PC-9 (cell line): ENCODE measurements around the gene WDR72. TPM values are rescaled to one million over a fixed set of nuclear protein-coding genes. Genes with fewer than 3 reads are reported as not detected.

Source experiments
- BruUV-seq: library from RNA; stranded (reverse); fragments of 400-500 nt; replicated peaks from 2 replicates; lab custom pipeline; 2021; lab: Mats Ljungman, UMichigan
- CTCF ChIA-PET: fragments of 300-600 bp; sonication (Branson Sonifier 250); formaldehyde crosslinking; loops from one replicate; lab custom pipeline; 2022; ENCODE audit warnings: antibody characterized with exemption; lab: Charles Lee
- POLR2A ChIA-PET: fragments of 300-600 bp; sonication (Branson Sonifier 250); formaldehyde crosslinking; loops from one replicate; lab custom pipeline; 2022; ENCODE audit warnings: antibody characterized with exemption; ENCODE audit not compliant: unreplicated experiment; lab: Charles Lee
- DNase-seq, 2 experiments: peaks; one replicate each; pipeline versions ENCODE4 v3.0.0 to v3.0.0-alpha.2; 2015 to 2022; ENCODE audit warnings: mixed read lengths in 1 of 2
- H2AFZ ChIP-seq: fragments of 200-600 bp; sonication (generic); 2 replicates; pipeline ENCODE4 v1.8.1; 2017; ENCODE audit warnings: antibody characterized with exemption
- H3F3A ChIP-seq: fragments of 200-600 bp; sonication (generic); 2 replicates; pipeline ENCODE4 v1.8.1; 2017; ENCODE audit warnings: antibody characterized with exemption, mild to moderate bottlenecking, low read depth; ENCODE audit not compliant: insufficient read depth
- H3K27ac ChIP-seq: fragments of 200-600 bp; sonication (generic); 2 replicates; pipeline ENCODE4 v1.6.1; 2016; ENCODE audit warnings: mixed run types
- H3K27me3 ChIP-seq: fragments of 200-600 bp; sonication (generic); 2 replicates; pipeline ENCODE4 v1.6.1; 2016; ENCODE audit warnings: low read depth, mixed run types; ENCODE audit not compliant: insufficient read depth
- H3K36me3 ChIP-seq: fragments of 200-600 bp; sonication (generic); 2 replicates; pipeline ENCODE4 v1.6.1; 2016; ENCODE audit warnings: low read depth, mixed run types
- H3K4me1 ChIP-seq: fragments of 200-600 bp; sonication (generic); replicated peaks from 2 replicates; pipeline ENCODE4 v1.6.1; 2016; ENCODE audit warnings: mixed run types; ENCODE audit not compliant: insufficient read depth
- H3K4me2 ChIP-seq: fragments of 200-600 bp; sonication (generic); 2 replicates; pipeline ENCODE4 v1.6.1; 2017; ENCODE audit warnings: mixed run types
- H3K4me3 ChIP-seq: fragments of 200-600 bp; sonication (generic); 2 replicates; pipeline ENCODE4 v1.6.1; 2016; ENCODE audit warnings: mixed run types
- H3K79me2 ChIP-seq: fragments of 200-600 bp; sonication (generic); 2 replicates; pipeline ENCODE4 v1.6.1; 2017; ENCODE audit warnings: low read depth, mixed run types
- H3K9me2 ChIP-seq: fragments of 200-600 bp; sonication (generic); 2 replicates; pipeline ENCODE4 v1.8.1; 2017; ENCODE audit warnings: mild to moderate bottlenecking; ENCODE audit not compliant: insufficient read depth
- H3K9me3 ChIP-seq: fragments of 200-600 bp; sonication (generic); 2 replicates; pipeline ENCODE4 v1.8.1; 2016; ENCODE audit warnings: low read depth; ENCODE audit not compliant: insufficient read depth
- H4K20me1 ChIP-seq: fragments of 200-600 bp; sonication (generic); 2 replicates; pipeline ENCODE4 v1.8.1; 2017; ENCODE audit not compliant: insufficient read depth
- EZH2 ChIP-seq: fragments of 200-600 bp; sonication (generic); IDR thresholded peaks from 2 replicates; pipeline ENCODE4 v1.8.0; 2017; ENCODE audit warnings: antibody characterized with exemption, low read depth
- intact Hi-C: fragments of 100-400 bp; cut with micrococcal nuclease; formaldehyde crosslinking; loops from one replicate; pipeline ENCODE4 v1.10.0; 2022; ENCODE audit not compliant: unreplicated experiment
- total RNA-seq: library from RNA; stranded (reverse); gene quantifications from 2 replicates; pipeline ENCODE4 v1.2.3, GENCODE V29; 2021
- TF ChIP-seq, protein P1 (sequence below): fragments of 200-600 bp; sonication (generic); conservative IDR thresholded peaks from 2 replicates; pipeline ENCODE4 v1.6.1; 2017; ENCODE audit warnings: mixed run types, antibody characterized with exemption, mild to moderate bottlenecking, moderate library complexity

The WDR72 gene
- total RNA-seq, 1 experiment from 2014 or later: 1.9 TPM

- ChIA-PET POLR2A (no interaction called here), CTCF (no interaction called here)
- Histone ChIP-seq H3F3A (no peaks in the 10 kb centered on the region), H3K27ac (no peak overlapping the region), H3K4me3 (no peak overlapping the region), H3K4me2 (no peak overlapping the region), H3K27me3 (no peaks in the 10 kb centered on the region), H2AFZ (no peak overlapping the region), H3K9me2 (no peaks in the 10 kb centered on the region), H3K36me3 (no peaks in the 10 kb centered on the region), H3K4me1 (no peaks in the 10 kb centered on the region), H3K9me3 (no peaks in the 10 kb centered on the region), H4K20me1 (no peaks in the 10 kb centered on the region), H3K79me2 (no peaks in the 10 kb centered on the region)
- no peak for DNase-seq
- no peak for TF ChIP-seq EZH2
- TF ChIP-seq, protein P1, sequence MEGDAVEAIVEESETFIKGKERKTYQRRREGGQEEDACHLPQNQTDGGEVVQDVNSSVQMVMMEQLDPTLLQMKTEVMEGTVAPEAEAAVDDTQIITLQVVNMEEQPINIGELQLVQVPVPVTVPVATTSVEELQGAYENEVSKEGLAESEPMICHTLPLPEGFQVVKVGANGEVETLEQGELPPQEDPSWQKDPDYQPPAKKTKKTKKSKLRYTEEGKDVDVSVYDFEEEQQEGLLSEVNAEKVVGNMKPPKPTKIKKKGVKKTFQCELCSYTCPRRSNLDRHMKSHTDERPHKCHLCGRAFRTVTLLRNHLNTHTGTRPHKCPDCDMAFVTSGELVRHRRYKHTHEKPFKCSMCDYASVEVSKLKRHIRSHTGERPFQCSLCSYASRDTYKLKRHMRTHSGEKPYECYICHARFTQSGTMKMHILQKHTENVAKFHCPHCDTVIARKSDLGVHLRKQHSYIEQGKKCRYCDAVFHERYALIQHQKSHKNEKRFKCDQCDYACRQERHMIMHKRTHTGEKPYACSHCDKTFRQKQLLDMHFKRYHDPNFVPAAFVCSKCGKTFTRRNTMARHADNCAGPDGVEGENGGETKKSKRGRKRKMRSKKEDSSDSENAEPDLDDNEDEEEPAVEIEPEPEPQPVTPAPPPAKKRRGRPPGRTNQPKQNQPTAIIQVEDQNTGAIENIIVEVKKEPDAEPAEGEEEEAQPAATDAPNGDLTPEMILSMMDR: no peak
- no TSS peak for BruUV-seq
- intact Hi-C loops: no loop called here
These were observed 132.2 kb downstream of the WDR72 start for GRCh38 chr15:53627279-53627678.

DNA sequence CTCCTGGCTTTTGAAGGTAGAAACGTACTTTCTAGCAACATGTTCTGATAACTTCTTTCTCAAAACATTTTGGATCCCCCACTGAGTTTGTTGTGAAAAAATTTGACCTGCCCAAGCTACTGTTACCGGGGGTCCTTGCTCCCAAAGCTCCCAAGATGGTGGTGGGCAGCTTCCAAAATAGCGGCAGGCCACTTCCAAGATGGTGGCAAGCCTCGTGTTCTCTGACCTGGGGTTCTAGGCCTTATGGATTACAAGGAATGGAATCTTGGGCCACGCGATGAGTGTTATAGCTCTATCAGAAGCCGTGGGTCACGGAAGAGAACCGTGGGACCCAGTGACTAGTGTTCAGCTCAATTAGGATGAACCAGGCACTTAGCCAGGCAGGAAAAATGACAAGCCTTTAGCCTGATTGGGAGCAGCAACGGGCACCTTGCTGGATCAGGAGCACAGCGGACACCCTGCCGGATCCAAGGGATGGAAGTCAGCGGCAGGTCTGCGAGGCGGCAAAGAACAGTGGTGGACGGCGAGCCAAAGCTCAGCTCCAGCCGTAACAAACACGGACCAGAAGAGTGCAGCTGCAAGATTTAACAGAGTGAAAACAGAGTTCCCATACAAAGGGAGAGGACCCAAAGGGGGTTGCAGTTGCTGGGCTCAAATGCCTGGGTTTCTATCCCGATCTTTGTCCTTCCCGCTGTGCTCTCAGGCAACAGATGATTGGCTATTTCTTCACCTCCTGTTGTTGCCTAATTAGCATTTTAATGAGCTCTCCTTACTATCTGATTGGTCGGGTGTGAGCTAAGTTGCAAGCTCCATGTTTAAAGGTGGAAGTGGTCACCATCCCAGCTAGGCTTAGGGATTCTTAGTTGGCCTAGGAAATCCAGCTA is 133.3 kb downstream of the WDR72 start:
- Histone ChIP-seq H3K4me3 (no peak overlapping the region), H3K27me3 (no peaks in the 10 kb centered on the region), H3K9me3 (no peaks in the 10 kb centered on the region), H3K79me2 (no peaks in the 10 kb centered on the region), H3K36me3 (no peaks in the 10 kb centered on the region), H2AFZ (no peak overlapping the region), H3K27ac (no peak overlapping the region), H3K4me2 (no peak overlapping the region), H3K9me2 (no peaks in the 10 kb centered on the region), H3F3A (no peaks in the 10 kb centered on the region), H4K20me1 (no peaks in the 10 kb centered on the region), H3K4me1 (no peaks in the 10 kb centered on the region)
- intact Hi-C loops: no loop called here
- POLR2A ChIA-PET: no interaction called here
- CTCF ChIA-PET: no interaction called here
- no peak for DNase-seq
- TF ChIP-seq, protein P1: no peak
- TF ChIP-seq EZH2: no peak
- BruUV-seq: no TSS peak

GRCh38 chr15:53625260-53625659 is 134.2 kb downstream of the WDR72 start:
- no peak overlapping the region for H3K27ac ChIP-seq
- H3K4me2 ChIP-seq: no peak overlapping the region
- H3K79me2 ChIP-seq: no peaks in the 10 kb centered on the region
- no peak for DNase-seq
- intact Hi-C loops: no loop called here
- H3K4me1 ChIP-seq: no peaks in the 10 kb centered on the region
- H3K27me3 ChIP-seq: no peaks in the 10 kb centered on the region
- CTCF ChIA-PET: no interaction called here
- no peaks in the 10 kb centered on the region for H3F3A ChIP-seq
- H4K20me1 ChIP-seq: no peaks in the 10 kb centered on the region
- no TSS peak for BruUV-seq
- no peak overlapping the region for H3K4me3 ChIP-seq
- H2AFZ ChIP-seq: no peak overlapping the region
- H3K36me3 ChIP-seq: no peaks in the 10 kb centered on the region
- TF ChIP-seq EZH2: no peak
- TF ChIP-seq, protein P1: no peak
- H3K9me3 ChIP-seq: no peaks in the 10 kb centered on the region
- H3K9me2 ChIP-seq: no peaks in the 10 kb centered on the region
- POLR2A ChIA-PET: no interaction called here
